Loucy (cell line): ENCODE measurements around the gene CHRND.

Experiments used
- H2AFZ ChIP-seq: fragments of 200-600 bp; sonication (generic); 2 replicates; pipeline ENCODE4 v1.6.0; 2016; ENCODE audit warnings: antibody characterized with exemption, mild to moderate bottlenecking, low read length, moderate library complexity
- H3F3A ChIP-seq: fragments of 200-600 bp; 2 replicates; pipeline ENCODE4 v1.6.0; 2016; ENCODE audit warnings: antibody characterized with exemption, low read depth, mild to moderate bottlenecking
- H3K27me3 ChIP-seq: fragments of 200-600 bp; sonication (generic); 2 replicates; pipeline ENCODE4 v1.6.1; 2014; ENCODE audit warnings: low read length, mild to moderate bottlenecking; ENCODE audit not compliant: insufficient read depth, poor library complexity, severe bottlenecking
- H3K36me3 ChIP-seq: fragments of 200-600 bp; sonication (generic); 2 replicates; pipeline ENCODE4 v1.6.1; 2016; ENCODE audit warnings: low read length; ENCODE audit not compliant: insufficient read depth
- H3K4me1 ChIP-seq: fragments of 200-600 bp; sonication (generic); 2 replicates; pipeline ENCODE4 v1.5.1; 2014; ENCODE audit warnings: low read length, mild to moderate bottlenecking; ENCODE audit not compliant: insufficient read depth, poor library complexity, severe bottlenecking
- H3K4me2 ChIP-seq: fragments of 200-600 bp; sonication (generic); 2 replicates; pipeline ENCODE4 v1.6.0; 2014; ENCODE audit warnings: antibody characterized with exemption, low read length, low read depth, mild to moderate bottlenecking; ENCODE audit not compliant: poor library complexity, severe bottlenecking
- H3K4me3 ChIP-seq: fragments of 200-600 bp; sonication (generic); 2 replicates; pipeline ENCODE4 v1.5.1; 2014; ENCODE audit warnings: low read length, mild to moderate bottlenecking, mixed read lengths; ENCODE audit not compliant: poor library complexity, severe bottlenecking
- H3K79me2 ChIP-seq: fragments of 200-600 bp; sonication (generic); 2 replicates; pipeline ENCODE4 v1.6.1; 2014; ENCODE audit warnings: low read length; ENCODE audit not compliant: insufficient read depth
- H3K9ac ChIP-seq: fragments of 200-600 bp; sonication (generic); 2 replicates; pipeline ENCODE4 v1.6.0; 2014; ENCODE audit warnings: mild to moderate bottlenecking, low read depth, low read length, moderate library complexity; ENCODE audit not compliant: poor library complexity, severe bottlenecking
- H3K9me2 ChIP-seq: fragments of 200-600 bp; sonication (generic); replicated peaks from 2 replicates; pipeline ENCODE4 v1.6.1; 2016; ENCODE audit warnings: low read depth, low read length, mixed read lengths
- H3K9me3 ChIP-seq: fragments of 200-600 bp; sonication (generic); 2 replicates; pipeline ENCODE4 v1.6.1; 2014; ENCODE audit warnings: mild to moderate bottlenecking, antibody characterized with exemption, low read length, low read depth; ENCODE audit not compliant: insufficient read depth
- H4K20me1 ChIP-seq: fragments of 200-600 bp; sonication (generic); 2 replicates; pipeline ENCODE4 v1.6.0; 2014; ENCODE audit warnings: antibody characterized with exemption, low read length, mild to moderate bottlenecking; ENCODE audit not compliant: insufficient read depth, poor library complexity, severe bottlenecking
- EZH2phosphoT487 ChIP-seq: fragments of 200-600 bp; IDR thresholded peaks from 2 replicates; pipeline ENCODE4 v1.6.1; 2018; ENCODE audit warnings: antibody characterized with exemption, mild to moderate bottlenecking, moderate library complexity, borderline replicate concordance
- TF ChIP-seq, protein P1 (sequence below): fragments of 200-600 bp; sonication (generic); conservative IDR thresholded peaks from 2 replicates; pipeline ENCODE4 v1.5.1; 2014; ENCODE audit warnings: mild to moderate bottlenecking, antibody characterized with exemption, low read length

The CHRND gene

DNA sequence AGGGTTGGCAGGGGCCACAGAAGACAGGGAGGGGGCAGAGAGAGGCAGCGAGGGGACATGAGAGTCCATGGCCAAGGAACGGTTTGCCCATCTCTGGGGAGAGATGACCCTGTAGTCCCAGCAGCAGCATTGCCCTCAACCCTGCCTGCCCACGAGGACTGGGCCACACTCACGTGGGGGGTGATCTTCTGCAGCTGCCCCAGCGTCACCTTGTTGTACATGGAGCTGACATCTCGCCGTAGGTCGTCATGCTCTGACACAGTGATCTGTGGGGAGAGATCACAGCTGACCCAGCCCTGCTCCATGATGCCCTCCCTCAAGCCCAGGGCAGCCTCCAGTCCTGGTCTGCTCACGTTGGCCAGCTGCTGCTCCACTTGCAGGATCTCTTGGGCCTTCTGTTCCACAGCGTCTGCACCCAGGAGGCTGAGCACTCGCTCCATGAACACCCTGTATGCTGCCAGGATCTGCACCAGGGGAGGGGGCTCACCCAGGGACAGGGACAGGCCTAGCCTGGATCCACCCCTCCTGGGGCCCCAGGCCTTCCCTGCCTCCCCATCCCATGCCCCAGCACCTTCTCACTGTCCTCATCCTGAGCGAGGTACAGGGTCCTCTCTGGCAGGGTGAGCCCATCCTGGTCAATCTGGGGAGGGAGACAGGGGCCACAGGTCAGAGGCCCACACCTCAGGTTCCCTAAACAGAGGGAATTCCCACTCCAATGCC is 41.2 kb upstream of the CHRND start:
- H3K4me2 ChIP-seq = no peak overlapping the region
- no peak overlapping the region for H3K4me3 ChIP-seq
- H3K27me3 ChIP-seq = peaks cover 10% of the 10 kb centered on the region
- H3K79me2 ChIP-seq = no peaks in the 10 kb centered on the region
- H3F3A ChIP-seq = no peaks in the 10 kb centered on the region
- H3K9me2 ChIP-seq = no peaks in the 10 kb centered on the region
- H3K36me3 ChIP-seq = no peaks in the 10 kb centered on the region
- H3K9me3 ChIP-seq = no peaks in the 10 kb centered on the region
- no peaks in the 10 kb centered on the region for H4K20me1 ChIP-seq
- no peak overlapping the region for H2AFZ ChIP-seq
- no peak overlapping the region for H3K9ac ChIP-seq
- TF ChIP-seq EZH2phosphoT487 = no peak
- TF ChIP-seq, protein P1, sequence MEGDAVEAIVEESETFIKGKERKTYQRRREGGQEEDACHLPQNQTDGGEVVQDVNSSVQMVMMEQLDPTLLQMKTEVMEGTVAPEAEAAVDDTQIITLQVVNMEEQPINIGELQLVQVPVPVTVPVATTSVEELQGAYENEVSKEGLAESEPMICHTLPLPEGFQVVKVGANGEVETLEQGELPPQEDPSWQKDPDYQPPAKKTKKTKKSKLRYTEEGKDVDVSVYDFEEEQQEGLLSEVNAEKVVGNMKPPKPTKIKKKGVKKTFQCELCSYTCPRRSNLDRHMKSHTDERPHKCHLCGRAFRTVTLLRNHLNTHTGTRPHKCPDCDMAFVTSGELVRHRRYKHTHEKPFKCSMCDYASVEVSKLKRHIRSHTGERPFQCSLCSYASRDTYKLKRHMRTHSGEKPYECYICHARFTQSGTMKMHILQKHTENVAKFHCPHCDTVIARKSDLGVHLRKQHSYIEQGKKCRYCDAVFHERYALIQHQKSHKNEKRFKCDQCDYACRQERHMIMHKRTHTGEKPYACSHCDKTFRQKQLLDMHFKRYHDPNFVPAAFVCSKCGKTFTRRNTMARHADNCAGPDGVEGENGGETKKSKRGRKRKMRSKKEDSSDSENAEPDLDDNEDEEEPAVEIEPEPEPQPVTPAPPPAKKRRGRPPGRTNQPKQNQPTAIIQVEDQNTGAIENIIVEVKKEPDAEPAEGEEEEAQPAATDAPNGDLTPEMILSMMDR = no peak
- H3K4me1 ChIP-seq = no peaks in the 10 kb centered on the region

DNA sequence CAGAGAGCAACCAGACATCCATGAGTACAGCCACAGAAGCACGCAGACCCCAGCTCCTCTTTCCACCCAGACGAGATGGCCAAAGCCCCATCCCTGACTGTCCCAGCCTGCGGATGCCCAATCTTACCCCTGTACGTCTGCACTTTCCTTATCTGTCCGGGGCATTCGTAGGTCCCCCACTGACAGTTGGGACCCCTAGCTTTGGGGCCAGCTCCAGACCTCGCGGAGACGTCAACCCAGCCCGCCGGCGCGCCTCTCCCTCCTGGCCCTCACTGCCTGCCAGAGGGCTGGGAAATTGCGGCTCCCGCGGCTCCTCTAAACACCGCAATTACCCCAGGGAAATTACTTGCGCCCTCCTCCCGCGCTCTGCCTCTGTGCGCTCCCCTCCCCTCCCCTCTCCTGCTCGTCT is 40.6 kb upstream of the CHRND start:
- Histone ChIP-seq H3K79me2 (no peaks in the 10 kb centered on the region), H2AFZ (no peak overlapping the region), H3K4me1 (no peaks in the 10 kb centered on the region), H3K4me2 (no peak overlapping the region), H3K9me3 (no peaks in the 10 kb centered on the region), H3K9ac (no peak overlapping the region), H3K36me3 (no peaks in the 10 kb centered on the region), H3K27me3 (peaks cover 10% of the 10 kb centered on the region), H3K9me2 (no peaks in the 10 kb centered on the region), H3K4me3 (no peak overlapping the region), H3F3A (no peaks in the 10 kb centered on the region), H4K20me1 (no peaks in the 10 kb centered on the region)
- TF ChIP-seq, protein P1 = no peak
- no peak for TF ChIP-seq EZH2phosphoT487

DNA sequence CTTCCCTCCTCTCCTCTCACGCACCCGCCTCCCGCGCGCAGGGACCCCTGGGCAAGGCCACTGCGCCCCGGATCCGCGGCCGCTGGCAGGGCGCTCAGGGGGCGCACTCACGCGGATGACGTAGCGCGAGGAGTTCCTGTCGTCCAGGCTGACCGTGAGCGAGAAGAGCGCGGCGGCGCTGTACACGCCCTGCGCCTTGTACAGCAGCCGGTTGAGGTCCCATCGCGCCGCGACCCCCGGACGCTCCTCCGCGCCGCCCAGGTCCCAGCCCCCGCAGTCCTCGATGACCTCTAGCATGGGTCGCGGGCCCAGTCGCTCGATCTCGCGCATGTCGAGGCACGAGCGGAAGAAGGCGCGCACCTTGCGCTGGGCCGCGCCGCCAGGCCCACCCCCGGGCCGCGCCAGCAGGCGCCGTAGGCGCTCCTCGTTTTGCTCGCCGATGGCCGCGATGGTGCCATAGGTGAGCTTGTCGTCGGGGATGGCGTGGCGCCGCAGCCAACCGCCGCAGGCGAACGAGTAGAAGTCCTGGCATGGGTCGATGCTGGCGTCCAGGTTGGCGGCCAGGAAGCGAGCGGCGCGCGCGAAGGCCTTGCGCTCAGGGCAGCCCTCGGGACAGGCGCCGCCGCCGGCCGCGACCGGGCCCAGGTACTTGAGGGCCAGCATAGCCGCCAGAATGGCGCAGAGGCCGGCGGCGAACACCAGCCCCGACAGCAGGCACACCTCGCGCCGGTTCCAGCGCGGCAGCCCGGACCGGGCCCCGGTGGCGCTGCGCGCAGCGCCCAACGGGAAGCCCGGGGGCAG is 40.0 kb upstream of the CHRND start:
- no peaks in the 10 kb centered on the region for H3K9me3 ChIP-seq
- H3K79me2 ChIP-seq = no peaks in the 10 kb centered on the region
- no peak overlapping the region for H3K9ac ChIP-seq
- H3K36me3 ChIP-seq = no peaks in the 10 kb centered on the region
- H3K27me3 ChIP-seq = peaks cover 10% of the 10 kb centered on the region
- H3K4me3 ChIP-seq = no peak overlapping the region
- H2AFZ ChIP-seq = no peak overlapping the region
- H3K4me2 ChIP-seq = no peak overlapping the region
- TF ChIP-seq EZH2phosphoT487 = no peak
- TF ChIP-seq, protein P1 = no peak
- no peaks in the 10 kb centered on the region for H4K20me1 ChIP-seq
- H3F3A ChIP-seq = no peaks in the 10 kb centered on the region
- no peaks in the 10 kb centered on the region for H3K9me2 ChIP-seq
- H3K4me1 ChIP-seq = no peaks in the 10 kb centered on the region
